HG02870 (cell line): Measurements from ENCODE around the gene PRTG.
A peak's percentile ranks its signal among the peaks of the same experiment; 100 is the strongest.
"Not testable (repeated sequence)": the region's sequence is repeated elsewhere in the genome, so short reads cannot be mapped to it uniquely, and the experiment has no call there.

ENCODE experiments used
- ATAC-seq: cut with Tn5 transposase; IDR thresholded peaks from one replicate; pipeline ENCODE4 v1.9.1; 2021; ENCODE audit warnings: mild to moderate bottlenecking, moderate library complexity; ENCODE audit not compliant: unreplicated experiment

Gene PRTG

DNA sequence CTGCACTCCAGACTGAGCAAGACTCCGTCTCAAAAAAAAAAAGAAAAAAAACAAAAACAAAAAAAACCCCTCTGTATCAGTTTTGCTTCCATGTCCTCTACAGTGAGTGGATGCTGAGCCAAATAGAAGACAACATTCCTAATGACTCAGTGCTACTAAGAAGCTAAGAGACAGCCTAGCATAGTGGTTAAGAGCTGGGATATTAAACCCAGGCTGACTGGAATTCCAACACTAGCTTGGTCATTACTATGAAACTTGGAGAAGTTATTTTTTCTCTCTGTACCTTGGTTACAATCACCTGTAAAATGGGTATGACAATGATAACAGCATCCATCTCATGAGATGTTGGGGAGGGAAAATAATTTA lies 93.9 kb downstream of the PRTG start:
- ATAC-seq, result no peak

DNA sequence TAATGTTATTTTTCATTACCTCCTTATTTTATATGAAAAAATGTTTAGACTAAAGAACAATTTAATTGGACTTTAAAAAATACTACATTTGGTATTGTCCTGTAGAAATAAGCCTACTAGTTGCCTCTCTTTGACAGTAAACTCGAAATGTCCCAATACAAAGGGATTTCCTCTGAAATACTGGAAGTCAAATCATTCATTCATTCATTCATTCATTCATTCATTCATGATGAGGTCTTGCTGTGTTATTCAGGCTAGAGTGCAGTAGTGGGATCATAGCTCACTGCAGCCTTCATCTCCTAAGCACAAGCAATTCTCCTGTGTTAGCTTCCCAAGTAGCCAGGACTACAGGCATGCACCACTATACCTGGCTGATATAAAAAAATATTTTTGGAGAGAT lies 104.2 kb downstream of the PRTG start:
- no peak for ATAC-seq

DNA sequence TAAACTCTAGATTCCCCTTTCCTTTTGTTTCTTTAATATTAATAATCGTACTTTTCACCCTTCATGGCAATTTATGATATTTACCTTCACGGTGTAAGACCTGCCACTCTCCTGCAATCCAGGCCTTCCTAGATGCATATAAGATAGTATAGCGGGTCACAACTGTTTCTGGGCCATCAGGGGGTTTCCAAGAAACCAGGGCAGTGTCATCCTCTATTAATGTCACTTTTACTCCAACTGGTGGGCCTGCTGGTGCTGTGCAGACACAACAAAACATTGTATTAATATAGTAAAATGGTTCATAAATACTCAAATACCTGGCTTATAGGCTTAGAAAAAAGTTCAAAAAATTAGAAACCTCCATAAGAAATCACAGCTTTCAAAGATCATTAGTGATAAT lies 105.9 kb downstream of the PRTG start:
- ATAC-seq, result no peak

DNA sequence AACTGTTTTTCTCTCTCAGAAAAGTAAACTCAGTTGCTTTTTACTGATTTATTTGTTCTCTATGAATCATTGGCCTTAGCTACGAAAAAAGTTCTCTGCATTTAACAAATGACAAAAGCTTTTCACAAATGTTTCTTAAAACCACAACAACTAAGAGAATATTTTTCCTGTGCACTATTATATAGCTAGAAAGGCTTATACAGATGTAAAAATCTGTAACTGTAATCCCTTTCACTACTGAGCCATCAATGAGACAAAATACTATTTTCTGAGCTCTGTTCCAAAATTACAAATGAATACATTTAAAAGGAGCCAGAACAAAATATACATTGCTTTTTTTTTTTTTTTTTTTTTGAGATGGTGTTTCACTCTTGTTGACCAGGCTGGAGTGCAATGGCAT lies 109.2 kb downstream of the PRTG start:
- ATAC-seq, result no peak

DNA sequence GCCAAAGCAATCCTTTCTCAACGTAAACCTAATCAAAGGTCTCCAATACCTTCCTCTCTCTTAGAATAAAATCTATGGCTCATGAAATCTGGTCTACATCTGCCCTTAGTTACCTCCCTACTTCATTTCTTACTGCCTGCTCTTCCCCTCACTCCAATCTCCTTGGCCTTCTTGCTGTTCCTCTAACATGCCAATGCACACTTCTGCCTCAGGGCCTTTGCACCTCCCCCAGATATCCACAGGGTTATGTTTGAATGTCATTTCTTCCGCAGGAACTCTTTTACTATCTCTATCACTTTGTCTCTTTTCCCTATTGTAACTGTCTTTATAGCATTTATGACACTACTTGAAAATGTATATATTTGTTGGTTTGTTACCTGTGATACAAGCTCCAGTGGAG lies 110.5 kb downstream of the PRTG start:
- no peak for ATAC-seq

DNA sequence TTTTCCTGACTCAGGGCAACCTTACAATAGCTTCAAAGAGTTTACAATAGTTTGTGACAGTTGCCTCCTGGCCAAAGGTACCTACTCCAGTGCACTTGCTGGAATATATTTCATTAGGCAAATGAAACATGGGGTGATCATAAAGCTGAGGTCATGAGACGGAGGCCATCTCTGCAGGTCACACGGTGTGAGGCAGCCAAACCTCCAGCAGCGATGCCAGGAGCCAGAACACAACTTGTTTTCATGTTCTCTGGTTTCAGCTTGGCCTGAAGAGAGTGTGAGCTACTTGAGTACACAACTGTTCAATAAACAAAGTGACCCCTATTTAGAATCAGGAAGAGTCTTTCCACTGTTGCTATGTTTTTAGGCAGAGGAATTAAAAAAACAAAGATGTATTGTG lies 112.1 kb downstream of the PRTG start:
- ATAC-seq, result no peak

DNA sequence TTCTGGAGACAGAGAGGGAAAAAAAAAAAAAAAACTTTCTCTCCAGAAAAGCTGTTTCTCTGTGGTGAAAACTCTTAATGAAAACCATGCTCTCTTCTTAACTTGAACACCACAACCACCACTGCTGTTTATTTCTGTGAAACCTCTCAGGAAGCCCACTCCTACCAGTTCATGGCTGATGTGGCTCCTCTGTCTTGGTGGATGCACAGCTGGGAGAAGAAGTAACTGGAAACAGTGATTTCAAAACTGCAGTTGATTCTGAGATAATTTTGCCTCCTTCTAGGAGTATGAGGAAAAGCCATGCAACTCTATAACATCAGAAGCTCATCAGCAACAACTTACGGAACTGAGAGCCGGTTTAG lies 114.6 kb downstream of the PRTG start:
- no peak for ATAC-seq

DNA sequence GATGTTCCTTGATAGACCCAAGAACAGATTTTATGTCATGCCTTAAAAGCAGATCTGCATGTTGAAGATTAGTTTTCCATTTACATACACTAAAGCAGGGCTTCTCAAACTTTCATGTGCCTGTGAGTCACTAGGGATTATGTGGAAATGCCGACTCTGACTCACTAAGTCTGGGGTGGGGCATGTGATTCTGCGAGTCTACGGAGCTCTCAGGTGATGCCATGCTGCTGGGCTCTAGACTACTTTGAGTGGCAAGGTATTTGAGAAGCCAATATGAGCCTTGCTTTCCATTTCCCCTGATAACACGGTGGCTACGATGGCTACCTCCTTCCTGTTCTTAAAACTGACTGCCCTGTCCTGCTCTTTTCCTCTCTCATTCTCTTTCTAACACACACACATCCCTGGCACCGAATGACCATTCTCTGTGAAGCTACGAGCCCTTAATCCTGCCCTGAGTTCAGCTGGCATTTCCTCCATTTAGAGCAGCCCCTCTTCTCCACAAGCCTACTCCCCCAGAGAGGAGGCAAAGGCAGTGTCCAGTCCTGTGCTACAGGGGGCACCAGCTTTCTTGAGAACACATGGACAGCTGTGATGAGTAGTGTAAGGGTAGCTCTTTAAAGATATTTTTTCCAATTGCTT lies 115.1 kb downstream of the PRTG start:
- ATAC-seq, result no peak

DNA sequence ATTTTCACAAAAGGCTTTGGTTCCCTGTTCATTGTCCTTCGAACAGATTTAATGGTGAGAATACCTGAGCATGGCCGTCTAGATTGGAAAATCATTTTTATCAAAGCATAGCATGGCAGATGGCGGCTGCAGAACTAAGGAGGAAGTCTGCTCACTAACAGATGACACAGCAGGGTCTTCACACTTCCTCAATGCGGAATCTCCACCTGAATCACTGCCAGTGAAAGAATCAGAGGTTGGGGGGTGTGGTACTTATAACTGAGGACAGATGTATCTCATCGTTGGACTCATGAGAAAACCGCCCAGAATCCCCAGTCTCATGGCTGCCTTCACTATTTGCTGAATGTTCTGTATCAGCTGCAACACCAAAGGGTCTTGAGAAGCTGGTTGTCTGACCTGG lies 123.2 kb downstream of the PRTG start:
- ATAC-seq, result no peak

DNA sequence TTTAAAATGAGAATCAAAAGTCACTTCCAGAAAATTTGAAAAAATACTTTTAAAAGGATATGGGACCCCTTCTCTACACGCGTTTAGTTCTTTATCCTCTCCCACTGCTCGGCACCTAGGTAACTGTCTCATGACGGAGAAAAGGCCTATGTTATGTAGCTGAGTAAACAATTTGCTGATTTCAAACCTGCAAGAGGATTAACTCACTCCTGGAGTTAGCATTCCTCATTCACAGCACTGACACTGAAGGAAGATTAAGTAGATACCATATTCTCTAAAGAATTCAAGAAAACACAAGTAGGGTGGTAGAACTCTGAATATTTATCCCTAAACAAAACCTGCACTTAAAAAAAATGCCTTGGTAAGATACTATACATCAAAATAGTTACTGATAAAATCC lies 124.6 kb downstream of the PRTG start:
- ATAC-seq, result no peak

DNA sequence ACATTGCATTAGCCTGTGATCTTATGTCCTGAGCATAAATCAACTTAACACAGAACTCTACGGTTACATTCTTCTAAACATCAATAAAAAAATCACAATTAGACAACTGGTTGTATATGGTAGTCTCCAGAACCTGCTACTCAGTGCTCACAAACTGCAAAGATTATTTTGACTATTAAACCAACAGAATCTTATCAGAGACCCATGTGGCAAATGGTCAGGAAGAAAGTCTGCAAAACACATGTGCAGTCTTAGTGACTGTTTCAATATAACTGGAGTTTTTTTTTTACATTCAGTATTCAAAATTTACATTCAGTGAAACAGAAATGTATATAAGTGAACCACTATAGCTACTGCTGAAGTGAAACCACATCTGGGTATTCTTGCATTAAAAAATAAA lies 127.5 kb downstream of the PRTG start:
- no peak for ATAC-seq

DNA sequence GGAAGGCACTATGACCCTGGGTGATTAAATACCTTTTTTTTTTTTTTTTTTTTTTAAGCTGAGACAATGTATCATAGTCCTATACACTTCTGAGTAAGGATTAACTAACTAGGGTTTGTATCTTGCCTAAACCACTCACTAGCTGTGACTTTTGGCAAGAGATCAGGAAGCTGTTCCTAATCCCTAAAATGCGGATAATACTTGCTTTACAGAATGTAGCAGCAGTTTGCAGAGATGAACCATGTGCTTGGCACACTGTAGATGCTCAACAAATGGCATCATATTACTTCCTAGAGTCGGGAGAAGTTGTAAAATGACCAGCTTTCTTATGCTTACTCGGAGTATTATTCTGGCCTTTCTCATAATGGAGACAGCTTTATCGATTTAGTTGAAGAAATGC lies 129.2 kb downstream of the PRTG start:
- ATAC-seq, result no peak

DNA sequence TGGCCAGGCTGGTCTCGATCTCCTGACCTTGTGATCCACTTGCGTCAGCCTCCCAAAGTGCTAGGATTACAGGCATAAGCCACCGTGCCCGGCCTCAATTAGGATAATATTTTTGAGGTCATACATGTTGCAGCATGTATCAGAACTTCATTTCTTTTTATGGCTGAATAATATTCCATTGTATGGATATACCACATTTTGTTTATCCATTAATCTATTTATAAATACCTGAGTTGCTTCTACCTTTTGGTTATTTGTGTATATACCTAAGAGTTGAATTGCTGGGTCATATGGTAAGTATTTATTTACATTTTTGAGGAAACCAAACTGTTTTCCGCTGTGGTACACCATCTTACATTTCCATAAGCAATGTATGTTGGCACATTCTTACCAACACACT lies 136.7 kb downstream of the PRTG start:
- no peak for ATAC-seq

DNA sequence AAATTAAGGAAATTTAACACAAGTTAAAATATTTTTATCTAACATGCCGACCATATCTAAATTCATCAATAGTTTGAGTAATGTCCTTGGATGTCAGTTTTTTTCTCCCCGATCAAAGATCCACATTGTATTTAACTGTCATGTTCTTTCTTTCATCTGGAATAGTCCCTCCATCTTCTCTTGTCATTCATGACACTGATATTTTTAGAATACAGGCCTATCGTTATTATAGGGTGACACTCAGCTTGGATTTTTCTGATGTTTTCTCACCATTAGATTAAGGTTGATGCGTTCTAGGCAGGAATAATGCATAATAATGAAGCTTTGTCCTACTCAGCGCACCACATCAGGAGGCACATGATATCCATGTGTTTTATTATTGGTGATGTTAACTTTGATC lies 141.6 kb downstream of the PRTG start:
- no peak for ATAC-seq

DNA sequence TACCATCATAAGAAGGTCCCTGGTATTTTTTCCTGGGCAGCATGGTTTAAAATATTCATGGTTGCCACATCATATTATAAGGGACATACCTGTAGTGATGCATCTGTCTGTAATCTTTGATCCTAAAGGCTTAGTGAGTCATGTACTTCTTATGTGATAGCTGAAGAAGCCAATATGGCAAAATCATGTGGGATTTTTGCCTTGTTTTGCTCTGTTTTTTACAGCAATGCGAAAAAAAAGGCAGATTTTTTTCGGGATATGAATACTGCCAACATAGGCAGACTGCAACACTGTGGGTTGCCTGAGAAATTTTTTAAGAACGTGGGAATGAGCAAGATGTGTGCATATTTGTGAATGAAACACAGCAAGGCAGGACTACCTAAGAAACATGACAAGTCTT lies 143.5 kb downstream of the PRTG start:
- ATAC-seq, result no peak

DNA sequence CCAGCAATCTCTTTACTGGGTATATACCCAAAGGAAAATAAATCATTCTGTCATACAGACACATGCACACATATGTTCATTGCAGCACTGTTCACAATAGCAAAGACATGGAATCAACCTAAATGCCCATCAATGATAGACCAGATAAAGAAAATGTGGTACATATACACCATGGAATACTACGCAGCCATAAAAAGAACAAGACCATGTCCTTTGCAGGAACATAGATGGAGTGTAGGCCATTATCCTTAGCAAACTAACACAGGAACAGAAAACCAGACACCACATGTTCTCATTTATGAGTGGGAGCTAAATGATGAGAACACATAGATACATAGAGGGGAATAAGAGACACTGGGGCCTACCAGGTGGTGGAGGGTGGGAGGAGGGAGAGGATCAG lies 149.9 kb downstream of the PRTG start:
- ATAC-seq, result not testable (repeated sequence)

DNA sequence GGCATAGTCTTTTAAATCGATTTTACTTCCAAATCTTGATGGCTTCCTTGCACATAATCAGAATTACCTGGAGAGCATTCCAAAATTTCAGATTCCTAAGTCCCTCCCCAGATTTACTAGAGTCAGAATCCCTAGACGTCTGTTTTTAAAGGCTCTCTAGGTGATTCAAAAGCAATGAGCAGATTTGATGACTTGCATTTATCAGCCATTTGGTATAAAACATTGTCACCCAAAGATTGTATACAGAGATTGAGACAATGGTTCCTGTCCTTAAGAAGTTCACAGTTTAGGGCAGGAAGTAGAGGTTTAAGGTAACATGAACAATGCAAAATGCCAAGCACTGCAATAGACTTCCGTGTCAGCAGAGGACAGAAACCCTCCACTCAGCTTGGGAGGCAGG lies 152.2 kb downstream of the PRTG start:
- no peak for ATAC-seq

DNA sequence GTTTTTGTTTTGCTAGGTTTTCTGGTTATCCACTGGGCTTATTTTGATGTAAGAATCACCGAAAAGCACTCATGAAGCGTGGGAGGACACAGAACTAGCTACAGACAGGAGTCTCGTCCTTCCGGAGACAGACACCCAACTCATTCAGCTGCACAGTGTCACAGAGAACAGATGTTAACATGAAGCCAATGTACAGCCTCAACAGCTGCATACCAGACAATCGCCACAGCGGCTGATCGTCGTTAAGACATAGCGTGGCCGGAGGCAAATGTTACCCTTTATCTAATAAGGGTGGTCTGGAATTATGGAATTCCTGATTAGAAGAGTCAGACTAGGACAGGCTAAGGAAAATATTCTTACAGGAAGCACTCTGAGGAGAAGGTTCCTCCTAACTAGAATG lies 153.7 kb downstream of the PRTG start:
- ATAC-seq, result no peak

DNA sequence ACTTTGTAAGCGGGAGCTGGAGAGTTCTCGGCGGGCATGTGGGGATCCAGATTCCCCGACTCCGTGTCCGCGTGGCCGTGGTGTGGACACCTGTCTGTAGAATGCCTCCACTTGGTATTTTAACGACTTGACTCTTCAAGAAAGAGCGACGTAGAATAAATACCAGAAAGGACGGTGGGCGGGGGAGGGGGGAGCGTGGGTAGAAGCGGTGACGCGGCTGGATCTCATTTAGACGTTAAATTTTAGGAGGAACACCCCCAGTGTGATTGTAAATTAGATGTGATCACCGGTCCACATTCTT lies 154.2 kb downstream of the PRTG start:
- ATAC-seq, result no peak

DNA sequence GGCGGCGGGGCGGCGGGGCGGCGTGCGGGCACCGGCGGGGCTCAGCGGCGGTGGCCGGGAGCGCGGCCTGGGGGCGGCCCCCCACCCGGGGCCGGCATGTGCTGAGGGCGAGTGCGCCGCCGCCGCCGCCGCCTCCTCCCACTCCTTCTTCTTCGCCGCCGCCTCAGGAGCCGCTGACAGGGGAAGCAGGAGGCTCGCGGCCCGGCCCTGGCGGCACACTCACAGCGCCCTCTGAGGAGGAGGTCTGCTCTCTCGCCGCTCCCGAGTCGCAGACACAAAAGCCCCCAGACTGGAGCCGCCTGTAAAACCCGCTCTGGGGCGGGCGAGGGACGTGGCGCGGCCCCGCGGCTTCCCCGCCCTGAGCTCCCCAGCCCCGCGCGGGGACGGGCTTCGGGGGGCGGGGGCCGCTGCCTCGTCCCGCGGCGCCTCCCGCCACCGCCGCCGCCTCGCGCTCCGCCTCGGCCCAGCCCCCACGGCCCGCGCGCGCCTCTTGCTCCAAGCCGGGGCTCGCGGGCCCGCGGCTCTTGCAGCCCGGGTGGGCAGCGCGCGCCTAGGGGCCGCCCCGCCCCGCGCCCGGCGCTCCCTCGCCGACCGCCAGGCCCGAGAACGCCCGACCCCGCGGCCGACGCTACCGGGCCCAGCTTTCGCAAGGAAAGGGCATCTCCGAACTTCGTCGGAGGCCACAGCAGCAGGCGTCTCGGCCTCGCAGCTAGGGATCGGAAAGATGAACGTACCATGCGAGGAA lies 154.7 kb downstream of the PRTG start, which contains the start of gene PYGO1:
PYGO1 (minus strand) TSS at position 276 of the 745 bp plus-strand sequence. CDS start 462 bp downstream, outside the sequence.
- peak; percentile 60 for ATAC-seq

DNA sequence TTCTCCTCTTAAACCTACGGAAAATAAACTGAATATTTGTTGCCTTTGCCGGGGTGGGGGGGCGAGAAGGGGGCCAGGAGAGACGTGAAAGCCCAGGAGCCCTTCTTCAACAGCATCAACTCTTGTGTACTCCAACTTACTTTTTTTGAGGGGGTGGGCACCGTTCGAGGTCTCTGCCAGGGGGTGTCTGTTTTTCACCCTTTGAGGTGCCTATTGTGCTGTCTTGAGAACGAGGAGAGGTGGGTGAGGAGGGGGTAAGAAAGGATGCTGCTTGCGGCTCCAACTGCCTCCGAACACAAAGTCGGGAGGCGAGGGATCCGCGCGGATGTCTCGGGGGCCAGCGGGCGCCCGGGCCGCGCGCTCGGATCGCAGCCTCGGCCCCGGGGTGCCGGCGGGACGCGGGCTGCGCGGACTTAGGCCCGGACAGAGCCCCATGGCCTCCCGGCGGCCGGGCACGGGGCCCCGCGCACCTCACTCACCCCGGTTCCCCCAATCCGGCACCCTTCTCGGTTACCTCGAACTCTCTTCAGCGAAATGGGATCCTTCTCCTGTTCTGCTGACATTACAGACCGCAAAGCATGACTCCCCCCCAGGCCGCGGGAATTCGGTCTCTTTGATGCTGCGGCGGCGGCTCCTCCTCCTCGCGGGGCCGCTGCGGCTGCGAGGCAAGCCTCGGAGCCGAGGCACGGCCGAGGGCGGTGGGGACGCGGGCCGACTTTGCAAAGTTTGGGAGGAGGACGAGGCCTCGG lies 155.5 kb downstream of the PRTG start:
- peak; percentile 28 for ATAC-seq

DNA sequence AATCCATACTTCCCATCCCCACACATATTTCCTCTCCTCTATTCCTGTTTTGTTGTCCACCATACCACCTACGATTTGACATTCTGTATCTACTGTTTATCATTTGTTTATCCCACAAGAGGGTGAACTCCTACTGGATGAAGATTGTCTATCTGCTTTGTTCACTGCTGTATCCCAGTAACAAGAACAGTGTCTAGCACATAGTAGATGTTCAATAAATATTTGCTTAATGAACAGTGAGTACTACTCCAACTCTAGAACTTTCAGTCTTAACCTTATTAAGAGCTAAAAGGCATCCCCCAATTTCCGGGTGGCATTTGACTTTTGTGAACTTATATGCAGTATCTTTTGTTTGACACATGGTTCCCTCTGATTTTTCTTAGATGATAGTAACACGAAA lies 156.1 kb downstream of the PRTG start:
- no peak for ATAC-seq
